ENCODE results near the gene CDC25B. TPM values are rescaled to one million over a fixed set of nuclear protein-coding genes. Genes with fewer than 3 reads are reported as not detected.
A peak's percentile ranks its signal among the peaks of the same experiment; 100 is the strongest.

CDC25B gene
- total RNA-seq, 4 donors from 2014 or later, result 14.5 to 39.7 (median 38.4) TPM

DNA sequence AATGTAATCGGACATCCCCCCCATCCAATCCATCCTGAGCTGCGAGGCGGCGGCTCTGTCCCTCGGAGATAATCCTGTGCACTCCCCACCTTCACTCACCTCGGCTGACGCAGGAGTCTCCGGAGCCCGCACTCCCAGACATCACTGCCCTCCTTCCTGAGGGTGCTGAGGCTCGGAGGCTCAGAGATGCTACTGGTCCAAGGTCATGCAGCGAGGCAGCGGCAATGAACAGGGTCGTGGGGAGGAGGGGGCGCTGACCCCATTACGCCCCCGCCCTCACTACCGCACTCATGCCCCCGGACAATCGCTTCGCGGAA is 29.0 kb upstream of the CDC25B start:
- peak overlapping the region; percentile 61 to 76 for H3K4me3 ChIP-seq
- WGBS, 2 donors (ENCODE audit: low coverage in 1 of 2), result 0% methylated on average over 3 of the region's 21 CpGs; no CpG with 5 or more reads in 1 of the 2 donors
- peaks cover 2 to 73% (median 30%) of the 10 kb centered on the region in 3 donors for H3K4me1 ChIP-seq
- H3K27ac ChIP-seq, result peak overlapping the region; percentile 6 to 96 (median 92)
- TF ChIP-seq EP300 (IDR thresholded peaks at IDR 0.05) (no peak), POLR2A (IDR thresholded peaks at IDR 0.05) (no peak), POLR2AphosphoS5 (IDR thresholded peaks at IDR 0.05) (no peak)
- TF ChIP-seq, protein P1, sequence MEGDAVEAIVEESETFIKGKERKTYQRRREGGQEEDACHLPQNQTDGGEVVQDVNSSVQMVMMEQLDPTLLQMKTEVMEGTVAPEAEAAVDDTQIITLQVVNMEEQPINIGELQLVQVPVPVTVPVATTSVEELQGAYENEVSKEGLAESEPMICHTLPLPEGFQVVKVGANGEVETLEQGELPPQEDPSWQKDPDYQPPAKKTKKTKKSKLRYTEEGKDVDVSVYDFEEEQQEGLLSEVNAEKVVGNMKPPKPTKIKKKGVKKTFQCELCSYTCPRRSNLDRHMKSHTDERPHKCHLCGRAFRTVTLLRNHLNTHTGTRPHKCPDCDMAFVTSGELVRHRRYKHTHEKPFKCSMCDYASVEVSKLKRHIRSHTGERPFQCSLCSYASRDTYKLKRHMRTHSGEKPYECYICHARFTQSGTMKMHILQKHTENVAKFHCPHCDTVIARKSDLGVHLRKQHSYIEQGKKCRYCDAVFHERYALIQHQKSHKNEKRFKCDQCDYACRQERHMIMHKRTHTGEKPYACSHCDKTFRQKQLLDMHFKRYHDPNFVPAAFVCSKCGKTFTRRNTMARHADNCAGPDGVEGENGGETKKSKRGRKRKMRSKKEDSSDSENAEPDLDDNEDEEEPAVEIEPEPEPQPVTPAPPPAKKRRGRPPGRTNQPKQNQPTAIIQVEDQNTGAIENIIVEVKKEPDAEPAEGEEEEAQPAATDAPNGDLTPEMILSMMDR (IDR thresholded peaks at IDR 0.05), result no peak
- H3K27me3 ChIP-seq, result no peaks in the 10 kb centered on the region
- ATAC-seq, result no peak
- no peaks in the 10 kb centered on the region for H3K9me3 ChIP-seq
- no peaks in the 10 kb centered on the region for H3K36me3 ChIP-seq

DNA sequence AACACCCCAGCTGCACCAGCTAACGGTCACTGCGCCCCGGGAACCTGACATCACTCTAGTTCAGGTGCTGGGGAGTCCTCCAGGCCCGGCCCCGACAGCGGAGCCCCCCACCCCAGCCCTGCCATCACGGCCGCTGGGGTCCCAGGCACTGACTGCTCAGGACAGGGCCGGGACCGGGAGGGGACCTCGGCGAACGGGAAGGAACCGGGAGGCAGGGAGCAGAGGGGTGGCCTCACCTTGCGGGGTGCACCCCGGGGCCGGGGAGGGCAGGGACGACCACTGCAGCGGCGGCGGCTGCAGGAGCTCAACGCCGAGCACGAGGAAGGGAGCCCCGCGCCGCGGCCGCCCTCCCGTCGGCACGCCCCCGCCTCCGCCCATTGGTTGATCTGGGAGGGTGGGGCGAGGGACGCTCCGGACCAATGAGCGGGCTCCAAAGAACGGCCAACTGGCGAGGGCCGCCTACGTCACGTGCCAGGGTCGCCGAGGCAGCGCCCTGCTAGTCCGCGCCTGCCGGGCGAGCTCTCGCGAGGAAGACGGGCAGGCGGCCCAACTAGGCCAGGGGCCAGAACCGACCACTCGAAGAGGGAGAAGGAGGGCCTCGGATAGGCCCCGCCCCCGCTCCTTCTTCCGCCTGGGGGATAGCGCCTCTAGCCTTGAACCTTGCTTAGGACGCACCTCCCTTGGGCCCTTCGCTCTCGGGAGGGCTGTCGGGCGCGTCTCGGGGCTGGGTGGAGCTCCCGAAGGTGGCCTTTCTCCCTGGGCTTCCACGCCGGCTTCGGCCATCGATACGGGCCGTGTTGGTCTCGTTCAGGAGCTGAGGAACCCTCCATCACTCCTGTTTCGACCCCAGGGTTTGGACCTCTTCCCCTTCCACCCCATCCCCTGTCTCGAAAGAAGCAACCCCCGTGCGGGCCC is 28.4 kb upstream of the CDC25B start, which contains the start of gene ADISSP:
Gene ADISSP, minus strand, starts transcription at position 327 of the 915 bp plus-strand sequence. CDS start 7,653 bp downstream, outside the sequence.
- no peaks in the 10 kb centered on the region for H3K9me3 ChIP-seq
- WGBS, 2 donors (ENCODE audit: low coverage in 1 of 2), result 0% methylated on average over 13 of the region's 80 CpGs; no CpG with 5 or more reads in 1 of the 2 donors
- H3K4me3 ChIP-seq, result peak within 1 kb of the TSS; percentile 61 to 76
- peaks cover 2 to 68% (median 25%) of the 10 kb centered on the region in 3 donors for H3K4me1 ChIP-seq
- ATAC-seq, result peak; percentile 95
- no peaks in the 10 kb centered on the region for H3K27me3 ChIP-seq
- H3K36me3 ChIP-seq, result no peaks in the 10 kb centered on the region
- peak within 1 kb of the TSS; percentile 86 to 96 (median 92) for H3K27ac ChIP-seq
- no peak for TF ChIP-seq EP300 (IDR thresholded peaks at IDR 0.05)
- TF ChIP-seq, protein P1 (IDR thresholded peaks at IDR 0.05), result peak in 1 of 4 experiments; percentile 33
- peak; percentile 86 for TF ChIP-seq POLR2AphosphoS5 (IDR thresholded peaks at IDR 0.05)
- peak; percentile 45 to 55 for TF ChIP-seq POLR2A (IDR thresholded peaks at IDR 0.05)

DNA sequence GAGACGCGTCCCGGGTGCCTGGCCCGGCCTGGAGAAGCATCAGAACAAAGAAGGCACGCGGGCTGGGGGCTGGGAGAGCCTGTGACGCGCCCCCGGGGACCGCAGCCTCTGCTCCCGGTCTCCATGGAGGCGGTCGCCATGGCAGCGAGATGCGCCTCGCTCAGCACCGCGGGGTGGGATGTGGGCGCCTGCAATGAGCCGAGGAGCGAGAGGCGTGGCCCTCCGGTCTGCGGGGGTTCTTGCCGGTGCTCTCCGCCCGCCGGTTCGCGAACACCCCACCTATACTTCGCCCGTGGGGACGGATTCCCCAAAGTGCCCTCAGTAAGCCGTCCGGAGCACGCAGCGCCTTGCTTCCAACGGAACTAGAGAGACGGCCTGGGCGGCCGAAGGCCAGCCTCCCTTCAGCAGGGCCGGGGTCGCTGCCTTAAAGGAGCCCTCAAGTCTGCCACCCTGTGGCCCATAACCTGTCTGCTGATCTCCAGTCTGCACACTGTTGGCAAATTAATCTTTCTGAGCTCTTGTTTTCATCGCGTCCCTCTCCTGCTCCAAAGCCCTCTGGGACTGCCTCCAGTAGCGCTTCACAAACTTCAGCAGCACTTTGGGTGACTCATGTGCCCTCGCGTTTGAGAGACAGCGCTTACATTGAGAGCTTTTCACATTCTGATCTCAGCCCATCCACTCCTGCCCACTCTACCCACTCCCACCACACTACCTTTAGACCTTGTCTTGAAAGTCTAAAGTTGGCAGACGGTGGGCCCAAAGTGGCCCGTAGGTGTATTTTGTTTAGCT is 27.6 kb upstream of the CDC25B start:
- Histone ChIP-seq H3K4me1 (peaks cover 2 to 61% (median 25%) of the 10 kb centered on the region in 3 donors), H3K4me3 (peak overlapping the region; percentile 53 to 76), H3K27ac (peak overlapping the region; percentile 86 to 96 (median 92)), H3K27me3 (no peaks in the 10 kb centered on the region), H3K36me3 (no peaks in the 10 kb centered on the region), H3K9me3 (no peaks in the 10 kb centered on the region)
- 4 to 5% methylated on average over 6 to 8 of the region's 51 CpGs for WGBS, 2 donors (ENCODE audit: low coverage in 1 of 2)
- peak; percentile 47 for ATAC-seq
- TF ChIP-seq POLR2A (IDR thresholded peaks at IDR 0.05) (no peak), POLR2AphosphoS5 (IDR thresholded peaks at IDR 0.05) (peak; percentile 31), EP300 (IDR thresholded peaks at IDR 0.05) (no peak)
- TF ChIP-seq, protein P1 (IDR thresholded peaks at IDR 0.05), result peak in 3 of 4 experiments; percentile 54 to 67 (median 59)

DNA sequence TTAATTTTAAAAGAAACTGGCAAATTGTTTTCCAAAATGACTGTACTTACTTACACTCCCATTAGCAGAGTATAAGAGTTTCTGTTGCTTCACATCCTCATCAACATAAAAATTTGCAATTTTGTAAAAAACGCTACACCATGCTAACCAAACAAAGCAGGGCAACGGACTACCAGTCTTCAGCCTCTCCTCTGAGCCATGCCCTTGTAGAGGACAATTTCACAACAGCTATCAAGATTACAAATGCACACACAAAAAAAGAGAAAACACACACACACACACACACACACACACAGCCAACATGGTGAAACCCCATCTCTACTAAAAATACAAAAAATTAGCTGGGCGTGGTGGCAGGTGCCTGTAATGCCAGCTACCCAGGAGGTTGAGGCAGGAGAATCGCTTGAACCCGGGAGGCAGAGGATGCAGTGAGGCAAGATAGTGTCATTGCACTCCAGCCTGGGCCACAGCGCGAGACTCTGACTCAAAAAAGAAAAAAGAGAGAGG is 24.5 kb upstream of the CDC25B start:
- no peak for ATAC-seq
- H3K4me1 ChIP-seq, result peaks cover 2 to 30% (median 13%) of the 10 kb centered on the region in 3 donors
- H3K4me3 ChIP-seq, result no peak overlapping the region
- H3K36me3 ChIP-seq, result no peaks in the 10 kb centered on the region
- no peaks in the 10 kb centered on the region for H3K9me3 ChIP-seq
- no peaks in the 10 kb centered on the region for H3K27me3 ChIP-seq
- TF ChIP-seq, protein P1 (IDR thresholded peaks at IDR 0.05), result no peak
- TF ChIP-seq POLR2A (IDR thresholded peaks at IDR 0.05) (no peak), EP300 (IDR thresholded peaks at IDR 0.05) (no peak), POLR2AphosphoS5 (IDR thresholded peaks at IDR 0.05) (no peak)
- 83 to 91% methylated on average over 4 to 7 of the region's 7 CpGs for WGBS, 2 donors (ENCODE audit: low coverage in 1 of 2)
- H3K27ac ChIP-seq, result no peak overlapping the region

All from gastroesophageal sphincter (tissue), 4 donors.